SK-N-MC (cell line): ENCODE results near the gene COG2.

ENCODE experiments used
- EZH2 ChIP-seq: fragments of 200-600 bp; sonication (generic); IDR thresholded peaks from one replicate; pipeline ENCODE4 v1.6.1; 2017; ENCODE audit warnings: antibody characterized with exemption
- FOXP2 ChIP-seq: optimal IDR thresholded peaks from 2 replicates; pipeline ENCODE3; 2011; ENCODE audit warnings: mild to moderate bottlenecking, moderate library complexity; ENCODE audit not compliant: insufficient read depth; ENCODE audit errors: extremely low read length, control extremely low read depth
- POLR2AphosphoS5 ChIP-seq: IDR thresholded peaks from 2 replicates; pipeline ENCODE4 v1.6.1; 2012; ENCODE audit warnings: mild to moderate bottlenecking, low read depth, low read length, borderline replicate concordance

DNA sequence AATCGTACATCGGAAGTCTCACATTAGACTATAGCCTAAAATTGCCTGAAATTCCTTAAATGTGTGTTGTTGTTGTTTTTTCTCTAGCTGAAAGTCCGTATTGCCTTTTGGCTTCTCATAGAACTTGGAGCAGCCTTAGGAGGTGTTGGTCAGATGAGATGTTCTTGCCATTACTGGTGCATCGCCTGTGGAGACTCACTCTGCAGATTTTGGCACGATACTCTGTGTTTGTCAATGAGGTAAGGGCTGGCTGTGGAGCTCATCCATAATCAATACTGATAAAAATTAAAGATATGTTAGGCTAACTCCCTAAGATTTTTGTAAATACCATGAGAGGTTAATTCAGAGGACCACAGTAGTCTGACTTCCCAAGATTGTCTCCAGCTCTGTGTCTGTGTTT is 42.7 kb downstream of the COG2 start:
- TF ChIP-seq EZH2 = no peak
- TF ChIP-seq POLR2AphosphoS5 = no peak
- no peak for TF ChIP-seq FOXP2
